GM06990 (cell line): Measurements from ENCODE around the gene NAA80.

Experiments
- DNase-seq: peaks from one replicate; pipeline ENCODE4 v3.0.0-alpha.2; 2011; ENCODE audit not compliant: insufficient read length; ENCODE audit errors: extremely low read depth
- H3K27me3 ChIP-seq: replicated peaks from 2 replicates; pipeline ENCODE4 v1.6.0; 2011; ENCODE audit warnings: low read length; ENCODE audit not compliant: control insufficient read depth, insufficient read depth
- H3K36me3 ChIP-seq: 2 replicates; pipeline ENCODE4 v1.5.1; 2011; ENCODE audit warnings: low read length; ENCODE audit not compliant: control insufficient read depth, insufficient read depth
- H3K4me3 ChIP-seq: replicated peaks from 2 replicates; pipeline ENCODE4 v1.5.1; 2011; ENCODE audit warnings: low read depth, mild to moderate bottlenecking, control low read depth, low read length
- TF ChIP-seq, protein P1 (sequence below): IDR thresholded peaks from 2 replicates; pipeline ENCODE4 v1.5.1; 2011; ENCODE audit warnings: low read length, control low read depth, mild to moderate bottlenecking, inconsistent platforms; ENCODE audit not compliant: insufficient read depth, poor library complexity, severe bottlenecking

NAA80 gene, protein sequence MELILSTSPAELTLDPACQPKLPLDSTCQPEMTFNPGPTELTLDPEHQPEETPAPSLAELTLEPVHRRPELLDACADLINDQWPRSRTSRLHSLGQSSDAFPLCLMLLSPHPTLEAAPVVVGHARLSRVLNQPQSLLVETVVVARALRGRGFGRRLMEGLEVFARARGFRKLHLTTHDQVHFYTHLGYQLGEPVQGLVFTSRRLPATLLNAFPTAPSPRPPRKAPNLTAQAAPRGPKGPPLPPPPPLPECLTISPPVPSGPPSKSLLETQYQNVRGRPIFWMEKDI

DNA sequence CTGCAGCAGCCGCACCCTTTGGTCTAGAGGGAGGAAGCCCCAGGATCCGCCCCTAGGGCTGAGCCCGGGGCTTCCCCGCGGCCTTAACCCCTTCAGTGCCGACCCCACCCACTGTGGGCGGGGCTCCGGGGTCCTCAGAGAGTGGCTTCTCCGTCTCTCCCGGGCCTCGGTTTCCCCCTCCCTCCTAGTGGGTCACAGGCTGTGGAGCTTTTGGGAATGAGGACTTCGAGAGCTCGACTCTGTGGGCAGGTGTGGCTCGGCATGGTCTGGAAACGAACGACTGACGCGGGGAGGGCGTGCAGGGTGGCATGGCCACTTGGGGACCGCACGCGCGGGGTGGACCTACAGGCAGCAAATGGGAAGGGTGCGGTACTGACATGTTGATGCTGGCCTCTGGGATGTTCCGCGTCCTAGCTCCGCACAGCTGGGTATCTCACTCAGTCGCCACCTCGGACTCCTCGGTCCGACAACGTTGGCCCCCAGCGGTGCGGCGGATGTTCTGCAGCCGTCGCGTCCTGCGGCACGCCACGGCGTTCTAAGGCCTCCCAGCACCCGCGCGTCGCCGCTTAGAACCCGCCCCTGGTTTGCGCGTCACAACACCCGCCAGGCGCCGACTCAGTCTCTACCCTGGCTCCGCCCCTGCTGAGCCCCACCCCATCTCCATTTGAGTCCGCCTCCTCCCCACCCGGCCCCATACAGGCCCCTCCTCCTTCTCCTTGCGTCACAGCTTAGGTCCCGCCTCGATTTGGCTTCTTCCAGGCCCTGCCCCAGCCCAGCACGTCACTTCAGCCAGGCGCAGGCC is at the start of gene NAA80, which contains the start of gene HYAL3:
Gene NAA80, minus strand, starts transcription at position 570 of the 802 bp plus-strand sequence. CDS start 1,942 bp downstream, outside the sequence.
Gene HYAL3, minus strand, starts transcription at position 570 of the 802 bp plus-strand sequence. CDS start 3,803 bp downstream, outside the sequence.
- Histone ChIP-seq H3K36me3 (no peaks in the 10 kb centered on the region), H3K27me3 (no peaks in the 10 kb centered on the region), H3K4me3 (peak within 1 kb of the TSS; percentile 76)
- peak; percentile 99 for DNase-seq
- TF ChIP-seq, protein P1, sequence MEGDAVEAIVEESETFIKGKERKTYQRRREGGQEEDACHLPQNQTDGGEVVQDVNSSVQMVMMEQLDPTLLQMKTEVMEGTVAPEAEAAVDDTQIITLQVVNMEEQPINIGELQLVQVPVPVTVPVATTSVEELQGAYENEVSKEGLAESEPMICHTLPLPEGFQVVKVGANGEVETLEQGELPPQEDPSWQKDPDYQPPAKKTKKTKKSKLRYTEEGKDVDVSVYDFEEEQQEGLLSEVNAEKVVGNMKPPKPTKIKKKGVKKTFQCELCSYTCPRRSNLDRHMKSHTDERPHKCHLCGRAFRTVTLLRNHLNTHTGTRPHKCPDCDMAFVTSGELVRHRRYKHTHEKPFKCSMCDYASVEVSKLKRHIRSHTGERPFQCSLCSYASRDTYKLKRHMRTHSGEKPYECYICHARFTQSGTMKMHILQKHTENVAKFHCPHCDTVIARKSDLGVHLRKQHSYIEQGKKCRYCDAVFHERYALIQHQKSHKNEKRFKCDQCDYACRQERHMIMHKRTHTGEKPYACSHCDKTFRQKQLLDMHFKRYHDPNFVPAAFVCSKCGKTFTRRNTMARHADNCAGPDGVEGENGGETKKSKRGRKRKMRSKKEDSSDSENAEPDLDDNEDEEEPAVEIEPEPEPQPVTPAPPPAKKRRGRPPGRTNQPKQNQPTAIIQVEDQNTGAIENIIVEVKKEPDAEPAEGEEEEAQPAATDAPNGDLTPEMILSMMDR = peak; percentile 34

DNA sequence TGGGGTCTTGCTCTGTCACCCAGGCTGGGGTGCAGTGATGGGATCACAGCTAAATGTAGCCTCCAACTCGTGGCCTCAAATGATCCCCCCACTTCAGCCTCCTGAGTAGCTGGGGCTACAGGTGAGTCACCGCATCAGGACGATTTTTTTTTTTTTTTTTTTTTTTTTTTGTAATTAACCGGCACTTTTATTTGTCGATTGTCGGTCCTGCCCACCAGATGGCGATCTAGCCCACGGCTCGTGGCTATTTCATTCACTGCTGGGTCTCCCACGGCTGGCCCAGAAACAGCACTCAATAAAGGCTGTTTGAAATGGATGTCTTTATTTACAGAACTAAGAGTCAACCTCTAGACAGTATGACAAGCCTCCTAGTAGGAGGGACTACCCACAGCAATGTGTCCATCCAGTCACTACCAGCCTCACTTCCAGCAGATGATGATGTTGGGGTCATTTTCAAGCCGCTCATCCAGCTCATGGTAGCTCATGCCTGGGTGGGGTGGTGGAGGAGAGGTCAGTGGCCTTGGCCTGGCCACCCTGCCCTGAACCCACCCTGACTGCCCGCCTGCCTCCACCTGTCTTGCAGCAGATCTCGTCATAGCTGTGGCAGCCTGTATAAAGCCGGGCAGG is 48.1 kb upstream of the NAA80 start:
- TF ChIP-seq, protein P1 = peak; percentile 66
- no peak for DNase-seq
- peaks cover 11% of the 10 kb centered on the region for H3K36me3 ChIP-seq
- no peak overlapping the region for H3K4me3 ChIP-seq
- no peaks in the 10 kb centered on the region for H3K27me3 ChIP-seq

DNA sequence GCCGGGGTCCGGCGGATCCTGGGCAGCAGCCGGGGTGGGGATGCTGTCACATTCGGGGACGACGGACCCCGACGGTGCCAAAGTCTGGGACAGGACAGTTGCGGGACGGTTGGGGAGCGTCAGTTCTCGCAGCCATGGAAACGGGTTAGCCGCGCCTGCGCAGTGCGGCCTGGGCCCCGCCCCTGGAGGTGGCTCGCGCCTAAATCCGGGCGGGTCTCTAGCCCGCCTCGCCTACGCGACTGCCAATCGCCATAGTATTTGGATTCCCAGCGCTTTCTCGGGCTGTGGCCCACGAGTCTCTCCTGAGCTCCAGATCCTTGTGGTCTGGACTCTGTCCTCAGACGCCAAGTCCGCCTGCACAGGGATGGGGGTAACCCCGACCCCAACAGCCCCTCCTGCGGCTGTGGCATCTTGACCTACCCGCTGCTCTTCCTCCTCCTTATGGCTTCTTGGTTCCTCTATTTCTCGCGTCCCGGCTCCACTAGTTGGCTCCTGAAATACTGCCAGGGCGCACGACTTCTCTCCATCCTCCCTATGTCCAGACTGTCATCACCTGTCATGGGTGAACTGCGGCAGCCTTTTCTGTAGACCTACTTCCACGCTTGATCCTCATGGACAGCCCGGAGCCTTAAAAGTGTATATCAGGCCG is 46.5 kb upstream of the NAA80 start, which contains the start of gene ZMYND10:
Gene ZMYND10, minus strand, starts transcription at position 147 of the 649 bp plus-strand sequence. CDS start 153 bp downstream, outside the sequence.
- DNase-seq = peak; percentile 79
- TF ChIP-seq, protein P1 = no peak
- Histone ChIP-seq H3K36me3 (peaks cover 11% of the 10 kb centered on the region), H3K27me3 (no peaks in the 10 kb centered on the region), H3K4me3 (peak within 1 kb of the TSS; percentile 46)

- TF ChIP-seq, protein P1 = no peak
- DNase-seq = no peak
- Histone ChIP-seq H3K27me3 (no peaks in the 10 kb centered on the region), H3K4me3 (no peak overlapping the region), H3K36me3 (peaks cover 11% of the 10 kb centered on the region)
These were observed 45.8 kb upstream of the NAA80 start for GRCh38 chr3:50345008-50345407.

GRCh38 chr3:50342813-50343633 is 43.8 kb upstream of the NAA80 start:
- Histone ChIP-seq H3K36me3 (peaks cover 6% of the 10 kb centered on the region), H3K27me3 (no peaks in the 10 kb centered on the region), H3K4me3 (no peak overlapping the region)
- TF ChIP-seq, protein P1 = no peak
- DNase-seq = no peak
